Epithelial cell of esophagus (primary cell): ENCODE data around the gene PARN.

ENCODE experiments used
- DNase-seq: peaks from one replicate; pipeline ENCODE4 v3.0.0; 2010; ENCODE audit warnings: low read depth
- H3K4me3 ChIP-seq: 2 replicates; pipeline ENCODE4 v1.5.1; 2011; ENCODE audit warnings: mild to moderate bottlenecking, low read length, control low read depth
- TF ChIP-seq, protein P1 (sequence below): IDR thresholded peaks from 2 replicates; pipeline ENCODE4 v1.5.1; 2011; ENCODE audit warnings: low read depth, mild to moderate bottlenecking, low read length, control low read depth, inconsistent platforms; ENCODE audit not compliant: insufficient read depth; ENCODE audit errors: missing control alignments

PARN gene

GRCh38 chr16:14497245-14498082 is 132.6 kb downstream of the PARN start:
- no peak for DNase-seq
- H3K4me3 ChIP-seq, result no peak overlapping the region
- TF ChIP-seq, protein P1, sequence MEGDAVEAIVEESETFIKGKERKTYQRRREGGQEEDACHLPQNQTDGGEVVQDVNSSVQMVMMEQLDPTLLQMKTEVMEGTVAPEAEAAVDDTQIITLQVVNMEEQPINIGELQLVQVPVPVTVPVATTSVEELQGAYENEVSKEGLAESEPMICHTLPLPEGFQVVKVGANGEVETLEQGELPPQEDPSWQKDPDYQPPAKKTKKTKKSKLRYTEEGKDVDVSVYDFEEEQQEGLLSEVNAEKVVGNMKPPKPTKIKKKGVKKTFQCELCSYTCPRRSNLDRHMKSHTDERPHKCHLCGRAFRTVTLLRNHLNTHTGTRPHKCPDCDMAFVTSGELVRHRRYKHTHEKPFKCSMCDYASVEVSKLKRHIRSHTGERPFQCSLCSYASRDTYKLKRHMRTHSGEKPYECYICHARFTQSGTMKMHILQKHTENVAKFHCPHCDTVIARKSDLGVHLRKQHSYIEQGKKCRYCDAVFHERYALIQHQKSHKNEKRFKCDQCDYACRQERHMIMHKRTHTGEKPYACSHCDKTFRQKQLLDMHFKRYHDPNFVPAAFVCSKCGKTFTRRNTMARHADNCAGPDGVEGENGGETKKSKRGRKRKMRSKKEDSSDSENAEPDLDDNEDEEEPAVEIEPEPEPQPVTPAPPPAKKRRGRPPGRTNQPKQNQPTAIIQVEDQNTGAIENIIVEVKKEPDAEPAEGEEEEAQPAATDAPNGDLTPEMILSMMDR, result no peak

DNA sequence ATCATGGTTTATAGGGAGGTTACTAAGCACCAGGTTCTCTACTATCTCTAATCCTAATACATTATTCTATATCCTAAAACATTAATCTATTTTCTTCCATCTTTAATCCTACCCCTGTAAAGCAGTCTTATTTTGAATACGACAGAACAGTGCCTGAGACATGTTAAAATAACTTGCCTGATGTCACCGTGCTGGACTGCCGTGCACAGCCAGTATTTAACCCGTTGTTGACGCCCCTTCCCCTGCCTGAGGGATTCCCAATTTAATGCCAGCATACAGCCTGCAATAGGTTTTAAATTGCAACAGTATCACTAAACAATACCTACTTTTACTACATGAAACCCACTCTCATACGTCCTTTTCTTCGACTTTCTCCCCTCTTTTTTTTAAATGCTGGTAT is 133.3 kb downstream of the PARN start:
- no peak overlapping the region for H3K4me3 ChIP-seq
- TF ChIP-seq, protein P1, result no peak
- no peak for DNase-seq

- TF ChIP-seq, protein P1, result no peak
- H3K4me3 ChIP-seq, result no peak overlapping the region
- DNase-seq, result no peak
Observed at GRCh38 chr16:14496047-14496770, 133.9 kb downstream of the PARN start.

DNA sequence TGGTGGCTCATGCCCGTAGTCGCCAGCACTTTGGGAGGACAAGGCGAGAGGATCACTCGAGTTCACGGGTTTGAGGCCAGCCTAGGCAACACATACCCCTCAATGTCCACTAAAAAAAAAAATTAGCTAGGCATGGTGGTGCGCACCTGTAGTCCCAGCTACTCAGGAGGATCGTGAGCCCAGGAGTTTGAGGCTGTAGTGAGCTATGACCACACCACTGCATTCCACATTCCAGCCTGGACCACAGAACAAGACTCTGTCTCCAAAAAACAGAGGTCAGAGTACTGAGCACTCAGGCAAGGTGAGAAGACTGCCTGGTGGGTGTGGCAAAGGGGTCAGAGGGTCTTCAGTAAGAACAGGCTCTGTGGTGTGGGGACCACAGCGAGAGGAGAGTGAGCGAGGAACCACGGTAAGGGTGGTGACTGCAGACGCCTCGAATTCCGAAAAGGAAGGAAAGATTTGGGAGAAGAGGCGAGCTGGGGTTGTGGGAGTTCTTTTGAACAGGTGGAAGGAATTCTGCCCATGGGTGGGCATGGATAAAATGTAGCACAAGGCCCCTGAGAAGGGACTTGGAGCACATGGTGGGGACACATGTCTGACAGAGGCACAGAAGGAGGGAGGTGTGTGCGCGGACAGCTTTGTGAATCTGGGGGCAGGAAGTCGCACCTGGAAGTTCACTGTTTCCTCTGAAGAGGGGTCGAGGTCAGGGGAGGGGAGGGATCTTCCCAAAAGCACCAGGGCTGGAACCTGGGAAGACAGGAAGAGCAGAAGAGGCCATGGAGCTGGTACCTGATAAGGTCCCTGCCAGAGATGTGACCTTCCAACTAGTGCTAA is 134.6 kb downstream of the PARN start:
- TF ChIP-seq, protein P1, result no peak
- no peak overlapping the region for H3K4me3 ChIP-seq
- DNase-seq, result no peak

DNA sequence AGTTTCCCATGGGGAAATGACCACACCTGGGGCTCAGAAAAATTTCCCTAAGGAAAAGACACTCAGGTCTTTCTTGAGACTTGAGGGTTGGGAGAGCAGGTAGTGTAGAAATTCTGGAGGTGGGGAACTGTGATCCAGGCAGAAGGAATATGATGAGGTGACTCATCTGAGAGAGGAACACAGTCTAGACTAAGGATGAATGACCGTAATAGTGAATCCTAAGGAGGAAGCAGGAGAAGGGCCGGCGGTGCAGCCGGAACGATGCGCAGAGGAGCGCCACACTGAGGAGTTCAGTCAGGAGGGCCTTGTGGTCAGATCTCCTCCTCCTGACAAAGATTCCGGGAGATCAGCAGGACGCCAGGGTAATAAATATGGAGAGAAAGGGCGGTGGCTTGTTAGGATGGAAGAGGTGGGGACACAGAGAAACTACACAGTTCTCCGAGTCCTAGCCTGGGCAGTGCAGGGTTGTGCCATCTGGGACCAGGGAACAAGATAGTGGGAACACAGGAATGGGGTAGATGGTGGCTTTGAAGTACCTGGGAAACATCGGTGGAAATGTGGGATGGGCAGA is 135.6 kb downstream of the PARN start:
- peak; percentile 62 for DNase-seq
- TF ChIP-seq, protein P1, result no peak
- no peak overlapping the region for H3K4me3 ChIP-seq

DNA sequence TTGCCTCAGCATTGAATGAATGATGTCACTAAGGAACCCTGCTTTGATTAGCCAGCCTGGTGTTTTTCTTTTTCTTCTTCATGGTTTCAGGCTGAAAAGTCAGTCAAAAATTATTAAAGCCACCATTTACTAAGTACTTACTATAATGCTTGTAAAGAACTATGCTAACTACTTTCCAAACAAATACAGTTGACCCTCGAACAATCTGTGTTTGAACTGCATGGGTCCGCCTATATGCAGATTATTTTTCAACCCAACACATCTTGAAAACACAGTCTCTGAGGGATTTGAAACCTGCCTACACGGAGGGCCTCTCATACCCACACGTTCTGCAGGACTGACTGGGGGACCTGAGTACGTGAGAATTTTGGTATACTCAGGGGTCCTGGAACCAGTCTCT is 136.3 kb downstream of the PARN start:
- DNase-seq, result no peak
- TF ChIP-seq, protein P1, result no peak
- H3K4me3 ChIP-seq, result no peak overlapping the region
